ENCODE data around the gene MAGI2. TPM values are rescaled to one million over a fixed set of nuclear protein-coding genes. Genes with fewer than 3 reads are reported as not detected.
A peak's percentile ranks its signal among the peaks of the same experiment; 100 is the strongest.

Gene MAGI2
- total and polyA plus RNA-seq, 2 of the 13 experiments (the other 11 are each of a cell fraction or from before 2014, with no cell fraction given): 1.5 to 3.8 TPM

- no peak for TF ChIP-seq ZUFSP (CRISPR knock-in tag; IDR thresholded peaks at IDR 0.05; ENCODE audit: borderline replicate concordance)
These were observed 241.1 kb downstream of the MAGI2 start (continued) for GRCh38 chr7:79212334-79212733.

GRCh38 chr7:79211724-79212123 is 241.7 kb downstream of the MAGI2 start:
- Histone ChIP-seq H3K4me2 (ENCODE audit: low read depth, low read length) (peak overlapping the region; percentile 32; the same call in 1 of the 2 replicates), H3K9ac (ENCODE audit: insufficient read depth, low read depth, low read length) (no peak overlapping the region), H3K4me3 (replicated peaks in 1 of 3; ENCODE audit: insufficient read depth in 1 of 3, low read depth in 2 of 3, low read length in 3 of 3) (no peak overlapping the region), H3K27me3 (ENCODE audit: control insufficient read depth in 1 of 2, insufficient read depth in 2 of 2, low read length in 2 of 2) (no peaks in the 10 kb centered on the region), H4K20me1 (ENCODE audit: insufficient read depth, low read length) (no peaks in the 10 kb centered on the region), H2AFZ (ENCODE audit: low read length) (no peak overlapping the region), H3K9me3 (ENCODE audit: low read length) (no peaks in the 10 kb centered on the region), H3K4me1 (ENCODE audit: insufficient read depth, low read length) (peaks cover 27% of the 10 kb centered on the region), H3K27ac (ENCODE audit: extremely low read length, insufficient read depth, low read length) (no peak overlapping the region), H3K36me3 (replicated peaks in 1 of 2; ENCODE audit: control insufficient read depth in 1 of 2, insufficient read depth in 2 of 2, low read length in 2 of 2) (no peaks in the 10 kb centered on the region), H3K79me2 (ENCODE audit: insufficient read depth, low read length) (no peaks in the 10 kb centered on the region)
- ATAC-seq (peak; percentile 74), FAIRE-seq (no peak), DNase-seq (ENCODE audit: low spot score) (peak; percentile 69)
- ChIA-PET CTCF (ENCODE audit: low intra/inter-chr PET ratio, low total read pairs) (no interaction called here), POLR2A (no interaction called here)
- no TSS peak for BruUV-seq (replicated peaks)
- intact Hi-C loops (cut with micrococcal nuclease; ENCODE audit: unreplicated experiment) (no loop called here), in situ Hi-C loops (cut with HindIII; ENCODE audit: extremely low pct_ligation_motif_present, low pct_unique_long_range_greater_than_20kb) (no loop called here)
- 47% methylated on average over 2 of the region's 2 CpGs for WGBS (ENCODE audit: low lambda C conversion rate)
- TF ChIP-seq RXRB (CRISPR knock-in tag; IDR thresholded peaks at IDR 0.05; ENCODE audit: borderline replicate concordance) (peak; percentile 19; the same call in 1 of the 2 replicates), FIP1L1 (IDR thresholded peaks at IDR 0.05; ENCODE audit: borderline replicate concordance, insufficient read depth, low read depth, low read length) (no peak), HMG20A (CRISPR knock-in tag; IDR thresholded peaks at IDR 0.05; ENCODE audit: borderline replicate concordance) (peak; percentile 48; the same call in 1 of the 2 replicates), FOXP1 (IDR thresholded peaks at IDR 0.05) (no peak), FOXP1 (CRISPR knock-in tag; IDR thresholded peaks at IDR 0.05) (peak; percentile 56; the same call in 1 of the 2 replicates), SOX13 (IDR thresholded peaks at IDR 0.05) (no peak), SOX13 (CRISPR knock-in tag; conservative IDR thresholded peaks at IDR 0.05 in 1 of 2, IDR thresholded peaks at IDR 0.05 in 1 of 2) (peak in 1 of 2 experiments; percentile 65; a peak in 1 of 4 replicates), CEBPB (IDR thresholded peaks at IDR 0.05; ENCODE audit: borderline replicate concordance, low read depth, low read length) (peak; percentile 96), GATAD2A (CRISPR knock-in tag; IDR thresholded peaks at IDR 0.05) (peak; percentile 73), CEBPG (CRISPR knock-in tag; IDR thresholded peaks at IDR 0.05) (peak; percentile 92), FOXA3 (CRISPR knock-in tag; IDR thresholded peaks at IDR 0.05) (peak; percentile 67), ZNF652 (CRISPR knock-in tag; IDR thresholded peaks at IDR 0.05; ENCODE audit: borderline replicate concordance, low read depth) (no peak), SOX6 (IDR thresholded peaks at IDR 0.05) (no peak), SOX6 (CRISPR knock-in tag; IDR thresholded peaks at IDR 0.05) (peak; percentile 60; the same call in 1 of the 2 replicates), FOXJ3 (CRISPR knock-in tag; IDR thresholded peaks at IDR 0.05; ENCODE audit: borderline replicate concordance) (peak; percentile 55; the same call in 1 of the 2 replicates), NR2F1 (CRISPR knock-in tag; IDR thresholded peaks at IDR 0.05) (no peak), EP300 (IDR thresholded peaks at IDR 0.05; ENCODE audit: low read depth in 2 of 2, low read length in 2 of 2) (peak in 1 of 2 experiments; percentile 64; a peak in 2 of 4 replicates), EP300 (CRISPR knock-in tag; IDR thresholded peaks at IDR 0.05; ENCODE audit: borderline replicate concordance) (no peak)
